HepG2 (cell line): ENCODE data around the gene GDAP1L1. TPM values are rescaled to one million over a fixed set of nuclear protein-coding genes. Genes with fewer than 3 reads are reported as not detected.

Experiments used
- ELF1 ChIP-seq: sonication (generic); formaldehyde crosslinking; IDR thresholded peaks from 2 replicates; pipeline ENCODE4 v1.4.0; 2020; ENCODE audit warnings: missing genetic modification reagents
- NR2F2 ChIP-seq: IDR thresholded peaks from 2 replicates; pipeline ENCODE4 v1.6.1; 2012; ENCODE audit warnings: low read depth, inconsistent platforms, borderline replicate concordance
- RARA ChIP-seq: IDR thresholded peaks from 2 replicates; pipeline ENCODE4 v1.6.1; 2016; ENCODE audit warnings: missing genetic modification reagents, missing compliant biosample characterization
- RXRA ChIP-seq: sonication (generic); formaldehyde crosslinking; IDR thresholded peaks from 2 replicates; pipeline ENCODE4 v1.5.1; 2020; ENCODE audit warnings: missing genetic modification reagents
- ZMYM2 ChIP-seq: sonication (generic); formaldehyde crosslinking; IDR thresholded peaks from 2 replicates; pipeline ENCODE4 v1.8.0; 2022; ENCODE audit warnings: mild to moderate bottlenecking, missing genetic modification reagents
- polyA plus RNA-seq, 8 experiments: library from polyadenylated mRNA; depleted of rRNA in 3 of 8; stranded (reverse) in 7 of 8; unstranded in 1 of 8; fragments of >200 nt; fragmentation: Illumina TruSeq in 4 of 8; extraction: Trizol in 4 of 8; gene quantifications; 2 replicates each; pipeline versions ENCODE4 v1.2.1 to v1.2.3, GENCODE V29; 2011 to 2016; ENCODE audit warnings: low read depth in 4 of 8, missing spikeins in 1 of 8, mixed read lengths in 1 of 8; ENCODE audit not compliant: insufficient read depth in 1 of 8
- total RNA-seq, 5 experiments: library from RNA; depleted of rRNA; stranded (reverse); fragments of >200 nt; fragmentation: Illumina TruSeq; extraction: Trizol; gene quantifications; 2 replicates each; pipeline ENCODE4 v1.2.3, GENCODE V29; 2016; ENCODE audit warnings: low read depth in 1 of 5
- TF ChIP-seq, protein P1 (sequence below), 2 experiments: sonication (generic) in 1 of 2; formaldehyde crosslinking in 1 of 2; IDR thresholded peaks; 2 replicates each; pipeline versions ENCODE4 v1.4.0 to v1.6.1; 2018 to 2020; ENCODE audit warnings: missing genetic modification reagents in 2 of 2, borderline replicate concordance in 1 of 2, low read depth in 1 of 2, mild to moderate bottlenecking in 1 of 2, missing biosample characterization in 1 of 2
- TF ChIP-seq, protein P2 (sequence below): sonication (generic); formaldehyde crosslinking; IDR thresholded peaks from 2 replicates; pipeline ENCODE4 v1.4.0; 2020; ENCODE audit warnings: mild to moderate bottlenecking, missing genetic modification reagents
- TF ChIP-seq, protein P3 (sequence below): IDR thresholded peaks from 2 replicates; pipeline ENCODE4 v1.6.1; 2012; ENCODE audit warnings: low read depth, low read length, improper control_type of control experiment
- TF ChIP-seq, protein P4 (sequence below): sonication (generic); formaldehyde crosslinking; IDR thresholded peaks from 2 replicates; pipeline ENCODE4 v1.4.0; 2020; ENCODE audit warnings: missing genetic modification reagents, mild to moderate bottlenecking, borderline replicate concordance
- TF ChIP-seq, protein P5 (sequence below): sonication (generic); formaldehyde crosslinking; IDR thresholded peaks from 2 replicates; pipeline ENCODE4 v1.8.1; 2023; ENCODE audit warnings: mild to moderate bottlenecking, missing genetic modification reagents
- TF ChIP-seq, protein P6 (sequence below): sonication (generic); formaldehyde crosslinking; IDR thresholded peaks from 2 replicates; pipeline ENCODE4 v1.5.1; 2020; ENCODE audit warnings: mild to moderate bottlenecking, missing genetic modification reagents, borderline replicate concordance

The GDAP1L1 gene
- total and polyA plus RNA-seq, 2 of the 13 experiments (the other 11 are each of a cell fraction or from before 2014, with no cell fraction given) = 0.04 TPM; not detected in 1

DNA sequence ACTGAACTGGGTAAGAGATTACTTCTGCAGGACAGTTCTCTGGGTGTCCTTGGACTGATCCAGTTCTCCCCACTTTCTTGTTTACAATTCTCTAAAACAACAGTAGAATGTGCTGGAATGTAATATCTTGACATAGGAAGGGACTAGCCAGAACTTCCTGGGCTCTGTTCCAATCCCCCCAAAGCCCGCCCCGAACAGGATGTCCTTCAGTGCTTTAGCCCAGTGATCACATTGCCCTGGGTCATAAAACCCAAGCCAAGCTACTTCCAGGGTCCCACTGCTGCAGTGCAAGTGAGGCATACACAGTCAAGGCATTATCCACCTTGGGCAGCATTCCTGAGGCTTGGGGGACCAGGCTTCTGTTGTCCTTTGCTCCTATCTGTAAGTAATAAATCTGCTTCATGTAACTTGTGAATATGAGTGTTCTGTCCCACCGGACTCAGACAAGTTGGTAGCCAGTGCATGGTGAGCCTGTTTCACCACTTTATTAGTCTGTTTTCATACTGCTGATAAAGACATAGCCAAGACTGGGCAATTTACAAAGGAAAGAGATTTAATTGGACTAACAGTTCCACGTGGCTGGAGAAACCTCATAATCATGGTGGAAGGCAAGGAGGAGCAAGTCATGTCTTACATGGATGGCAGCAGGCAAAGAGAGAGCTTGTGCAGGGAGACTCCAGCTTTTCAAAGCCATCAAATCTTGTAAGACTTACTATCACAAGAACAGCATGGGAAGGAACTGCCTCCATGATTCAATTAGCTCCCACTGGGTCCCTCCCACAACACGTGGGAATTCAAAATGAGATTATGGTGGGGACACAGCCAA, 40.4 kb downstream of the GDAP1L1 start (continued):
- TF ChIP-seq, protein P1, sequence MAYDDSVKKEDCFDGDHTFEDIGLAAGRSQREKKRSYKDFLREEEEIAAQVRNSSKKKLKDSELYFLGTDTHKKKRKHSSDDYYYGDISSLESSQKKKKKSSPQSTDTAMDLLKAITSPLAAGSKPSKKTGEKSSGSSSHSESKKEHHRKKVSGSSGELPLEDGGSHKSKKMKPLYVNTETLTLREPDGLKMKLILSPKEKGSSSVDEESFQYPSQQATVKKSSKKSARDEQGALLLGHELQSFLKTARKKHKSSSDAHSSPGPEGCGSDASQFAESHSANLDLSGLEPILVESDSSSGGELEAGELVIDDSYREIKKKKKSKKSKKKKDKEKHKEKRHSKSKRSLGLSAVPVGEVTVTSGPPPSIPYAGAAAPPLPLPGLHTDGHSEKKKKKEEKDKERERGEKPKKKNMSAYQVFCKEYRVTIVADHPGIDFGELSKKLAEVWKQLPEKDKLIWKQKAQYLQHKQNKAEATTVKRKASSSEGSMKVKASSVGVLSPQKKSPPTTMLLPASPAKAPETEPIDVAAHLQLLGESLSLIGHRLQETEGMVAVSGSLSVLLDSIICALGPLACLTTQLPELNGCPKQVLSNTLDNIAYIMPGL (CRISPR knock-in tag; IDR thresholded peaks at IDR 0.05; ENCODE audit: borderline replicate concordance in 1 of 2, low read depth in 1 of 2) = no peak
- TF ChIP-seq, protein P2, sequence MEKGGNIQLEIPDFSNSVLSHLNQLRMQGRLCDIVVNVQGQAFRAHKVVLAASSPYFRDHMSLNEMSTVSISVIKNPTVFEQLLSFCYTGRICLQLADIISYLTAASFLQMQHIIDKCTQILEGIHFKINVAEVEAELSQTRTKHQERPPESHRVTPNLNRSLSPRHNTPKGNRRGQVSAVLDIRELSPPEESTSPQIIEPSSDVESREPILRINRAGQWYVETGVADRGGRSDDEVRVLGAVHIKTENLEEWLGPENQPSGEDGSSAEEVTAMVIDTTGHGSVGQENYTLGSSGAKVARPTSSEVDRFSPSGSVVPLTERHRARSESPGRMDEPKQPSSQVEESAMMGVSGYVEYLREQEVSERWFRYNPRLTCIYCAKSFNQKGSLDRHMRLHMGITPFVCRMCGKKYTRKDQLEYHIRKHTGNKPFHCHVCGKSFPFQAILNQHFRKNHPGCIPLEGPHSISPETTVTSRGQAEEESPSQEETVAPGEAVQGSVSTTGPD (CRISPR knock-in tag) = no peak
- TF ChIP-seq, protein P3, sequence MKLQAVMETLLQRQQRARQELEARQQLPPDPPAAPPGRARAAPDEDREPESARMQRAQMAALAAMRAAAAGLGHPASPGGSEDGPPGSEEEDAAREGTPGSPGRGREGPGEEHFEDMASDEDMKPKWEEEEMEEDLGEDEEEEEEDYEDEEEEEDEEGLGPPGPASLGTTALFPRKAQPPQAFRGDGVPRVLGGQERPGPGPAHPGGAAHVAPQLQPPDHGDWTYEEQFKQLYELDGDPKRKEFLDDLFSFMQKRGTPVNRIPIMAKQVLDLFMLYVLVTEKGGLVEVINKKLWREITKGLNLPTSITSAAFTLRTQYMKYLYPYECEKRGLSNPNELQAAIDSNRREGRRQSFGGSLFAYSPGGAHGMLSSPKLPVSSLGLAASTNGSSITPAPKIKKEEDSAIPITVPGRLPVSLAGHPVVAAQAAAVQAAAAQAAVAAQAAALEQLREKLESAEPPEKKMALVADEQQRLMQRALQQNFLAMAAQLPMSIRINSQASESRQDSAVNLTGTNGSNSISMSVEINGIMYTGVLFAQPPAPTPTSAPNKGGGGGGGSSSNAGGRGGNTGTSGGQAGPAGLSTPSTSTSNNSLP = 0 out of 2 replicates have a peak, but pooled peaks have one; percentile 42
- TF ChIP-seq, protein P4, sequence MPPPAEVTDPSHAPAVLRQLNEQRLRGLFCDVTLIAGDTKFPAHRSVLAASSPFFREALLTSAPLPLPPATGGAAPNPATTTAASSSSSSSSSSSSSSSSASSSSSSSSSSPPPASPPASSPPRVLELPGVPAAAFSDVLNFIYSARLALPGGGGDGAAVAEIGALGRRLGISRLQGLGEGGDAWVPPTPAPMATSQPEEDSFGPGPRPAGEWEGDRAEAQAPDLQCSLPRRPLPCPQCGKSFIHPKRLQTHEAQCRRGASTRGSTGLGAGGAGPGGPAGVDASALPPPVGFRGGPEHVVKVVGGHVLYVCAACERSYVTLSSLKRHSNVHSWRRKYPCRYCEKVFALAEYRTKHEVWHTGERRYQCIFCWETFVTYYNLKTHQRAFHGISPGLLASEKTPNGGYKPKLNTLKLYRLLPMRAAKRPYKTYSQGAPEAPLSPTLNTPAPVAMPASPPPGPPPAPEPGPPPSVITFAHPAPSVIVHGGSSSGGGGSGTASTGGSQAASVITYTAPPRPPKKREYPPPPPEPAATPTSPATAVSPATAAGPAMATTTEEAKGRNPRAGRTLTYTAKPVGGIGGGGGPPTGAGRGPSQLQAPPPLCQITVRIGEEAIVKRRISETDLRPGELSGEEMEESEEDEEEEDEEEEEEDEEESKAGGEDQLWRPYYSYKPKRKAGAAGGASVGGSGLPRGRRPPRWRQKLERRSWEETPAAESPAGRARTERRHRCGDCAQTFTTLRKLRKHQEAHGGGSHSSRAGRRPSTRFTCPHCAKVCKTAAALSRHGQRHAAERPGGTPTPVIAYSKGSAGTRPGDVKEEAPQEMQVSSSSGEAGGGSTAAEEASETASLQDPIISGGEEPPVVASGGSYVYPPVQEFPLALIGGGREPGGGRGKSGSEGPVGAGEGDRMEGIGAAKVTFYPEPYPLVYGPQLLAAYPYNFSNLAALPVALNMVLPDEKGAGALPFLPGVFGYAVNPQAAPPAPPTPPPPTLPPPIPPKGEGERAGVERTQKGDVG (CRISPR knock-in tag) = no peak
- no peak for TF ChIP-seq RXRA (CRISPR knock-in tag)
- no peak for TF ChIP-seq ZMYM2 (CRISPR knock-in tag)
- TF ChIP-seq, protein P5, sequence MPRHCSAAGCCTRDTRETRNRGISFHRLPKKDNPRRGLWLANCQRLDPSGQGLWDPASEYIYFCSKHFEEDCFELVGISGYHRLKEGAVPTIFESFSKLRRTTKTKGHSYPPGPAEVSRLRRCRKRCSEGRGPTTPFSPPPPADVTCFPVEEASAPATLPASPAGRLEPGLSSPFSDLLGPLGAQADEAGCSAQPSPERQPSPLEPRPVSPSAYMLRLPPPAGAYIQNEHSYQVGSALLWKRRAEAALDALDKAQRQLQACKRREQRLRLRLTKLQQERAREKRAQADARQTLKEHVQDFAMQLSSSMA (CRISPR knock-in tag) = no peak
- no peak for TF ChIP-seq NR2F2
- TF ChIP-seq, protein P6, sequence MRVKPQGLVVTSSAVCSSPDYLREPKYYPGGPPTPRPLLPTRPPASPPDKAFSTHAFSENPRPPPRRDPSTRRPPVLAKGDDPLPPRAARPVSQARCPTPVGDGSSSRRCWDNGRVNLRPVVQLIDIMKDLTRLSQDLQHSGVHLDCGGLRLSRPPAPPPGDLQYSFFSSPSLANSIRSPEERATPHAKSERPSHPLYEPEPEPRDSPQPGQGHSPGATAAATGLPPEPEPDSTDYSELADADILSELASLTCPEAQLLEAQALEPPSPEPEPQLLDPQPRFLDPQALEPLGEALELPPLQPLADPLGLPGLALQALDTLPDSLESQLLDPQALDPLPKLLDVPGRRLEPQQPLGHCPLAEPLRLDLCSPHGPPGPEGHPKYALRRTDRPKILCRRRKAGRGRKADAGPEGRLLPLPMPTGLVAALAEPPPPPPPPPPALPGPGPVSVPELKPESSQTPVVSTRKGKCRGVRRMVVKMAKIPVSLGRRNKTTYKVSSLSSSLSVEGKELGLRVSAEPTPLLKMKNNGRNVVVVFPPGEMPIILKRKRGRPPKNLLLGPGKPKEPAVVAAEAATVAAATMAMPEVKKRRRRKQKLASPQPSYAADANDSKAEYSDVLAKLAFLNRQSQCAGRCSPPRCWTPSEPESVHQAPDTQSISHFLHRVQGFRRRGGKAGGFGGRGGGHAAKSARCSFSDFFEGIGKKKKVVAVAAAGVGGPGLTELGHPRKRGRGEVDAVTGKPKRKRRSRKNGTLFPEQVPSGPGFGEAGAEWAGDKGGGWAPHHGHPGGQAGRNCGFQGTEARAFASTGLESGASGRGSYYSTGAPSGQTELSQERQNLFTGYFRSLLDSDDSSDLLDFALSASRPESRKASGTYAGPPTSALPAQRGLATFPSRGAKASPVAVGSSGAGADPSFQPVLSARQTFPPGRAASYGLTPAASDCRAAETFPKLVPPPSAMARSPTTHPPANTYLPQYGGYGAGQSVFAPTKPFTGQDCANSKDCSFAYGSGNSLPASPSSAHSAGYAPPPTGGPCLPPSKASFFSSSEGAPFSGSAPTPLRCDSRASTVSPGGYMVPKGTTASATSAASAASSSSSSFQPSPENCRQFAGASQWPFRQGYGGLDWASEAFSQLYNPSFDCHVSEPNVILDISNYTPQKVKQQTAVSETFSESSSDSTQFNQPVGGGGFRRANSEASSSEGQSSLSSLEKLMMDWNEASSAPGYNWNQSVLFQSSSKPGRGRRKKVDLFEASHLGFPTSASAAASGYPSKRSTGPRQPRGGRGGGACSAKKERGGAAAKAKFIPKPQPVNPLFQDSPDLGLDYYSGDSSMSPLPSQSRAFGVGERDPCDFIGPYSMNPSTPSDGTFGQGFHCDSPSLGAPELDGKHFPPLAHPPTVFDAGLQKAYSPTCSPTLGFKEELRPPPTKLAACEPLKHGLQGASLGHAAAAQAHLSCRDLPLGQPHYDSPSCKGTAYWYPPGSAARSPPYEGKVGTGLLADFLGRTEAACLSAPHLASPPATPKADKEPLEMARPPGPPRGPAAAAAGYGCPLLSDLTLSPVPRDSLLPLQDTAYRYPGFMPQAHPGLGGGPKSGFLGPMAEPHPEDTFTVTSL (CRISPR knock-in tag) = peak; percentile 34; the same call in 1 of the 2 replicates
- peak; percentile 53 for TF ChIP-seq RARA
- TF ChIP-seq ELF1 (CRISPR knock-in tag) = peak; percentile 48
